K562 (cell line): ENCODE measurements around the gene SP2. TPM values are rescaled to one million over a fixed set of nuclear protein-coding genes. Genes with fewer than 3 reads are reported as not detected.

ENCODE experiments used
- ATAC-seq: fragments of 200-7000 bp; cut with Tn5 transposase; 3 replicates; pipeline ENCODE4 v1.9.1; 2020; ENCODE audit warnings: moderate library complexity
- BruUV-seq: library from RNA; stranded (reverse); fragments of 400-500 nt; replicated peaks from 2 replicates; lab custom pipeline; 2021; lab: Mats Ljungman, UMichigan
- CTCF ChIA-PET: fragments of 300-600 bp; formaldehyde crosslinking; extraction: SDS; loops from one replicate; lab custom pipeline; 2021; ENCODE audit warnings: low intra/inter-chr PET ratio; lab: Yijun Ruan, JAX
- POLR2A ChIA-PET: fragments of 300-600, 350-650 bp; sonication (Branson Sonifier 250); formaldehyde crosslinking; extraction: SDS; loops from one replicate; lab custom pipeline; 2021; ENCODE audit warnings: antibody characterized with exemption, inconsistent platforms; lab: Yijun Ruan, JAX
- DNase-seq, 4 experiments: peaks; one replicate each; pipeline versions ENCODE4 v3.0.0 to v3.0.0-alpha.2; 2011 to 2018; ENCODE audit warnings: low spot score in 3 of 4, mixed read lengths in 3 of 4; ENCODE audit errors: extremely low read depth in 1 of 4
- FAIRE-seq: peaks from 2 replicates; lab custom pipeline; 2011; peaks lifted over from hg19 to GRCh38; lab: Jason Lieb, UNC
- H2AFZ ChIP-seq: 2 replicates; pipeline ENCODE4 v1.6.0; 2011; ENCODE audit warnings: low read depth, low read length, control low read depth, inconsistent platforms
- H3K27ac ChIP-seq: fragments of 200-600 bp; 3 replicates; pipeline ENCODE4 v1.8.0; 2011; ENCODE audit warnings: low read depth, mild to moderate bottlenecking, control low read depth, inconsistent platforms, low read length, moderate library complexity, mixed read lengths; ENCODE audit errors: extremely low read depth
- H3K27me3 ChIP-seq, 2 experiments: fragments of 300-600 bp in 1 of 2; 2 replicates in 1 of 2; 3 replicates in 1 of 2; pipeline versions ENCODE4 v1.6.0 to v1.8.0; 2011; ENCODE audit warnings: inconsistent platforms in 2 of 2, low read length in 2 of 2, mild to moderate bottlenecking in 1 of 2, mixed read lengths in 1 of 2, moderate library complexity in 1 of 2; ENCODE audit not compliant: control insufficient read depth in 2 of 2, insufficient read depth in 2 of 2
- H3K36me3 ChIP-seq: fragments of 300-600 bp; 3 replicates; pipeline ENCODE4 v1.8.0; 2011; ENCODE audit warnings: mild to moderate bottlenecking, low read length, inconsistent platforms; ENCODE audit not compliant: control insufficient read depth, insufficient read depth
- H3K4me1 ChIP-seq, 2 experiments: fragments of 200-600 bp in 1 of 2; replicated peaks in 1 of 2; 2 replicates in 1 of 2; 3 replicates in 1 of 2; pipeline versions ENCODE4 v1.5.1 to v1.8.0; 2011; ENCODE audit warnings: inconsistent platforms in 2 of 2, low read length in 2 of 2, mild to moderate bottlenecking in 1 of 2, mixed read lengths in 1 of 2, moderate library complexity in 1 of 2; ENCODE audit not compliant: control insufficient read depth in 2 of 2, insufficient read depth in 2 of 2
- H3K4me2 ChIP-seq: 2 replicates; pipeline ENCODE4 v1.6.1; 2011; ENCODE audit warnings: low read length, control low read depth, inconsistent platforms, mixed read lengths; ENCODE audit not compliant: insufficient read depth
- H3K4me3 ChIP-seq: fragments of 200-600 bp; sonication (generic), shearing (Covaris generic); 2 replicates; pipeline ENCODE4 v1.5.1; 2016; ENCODE audit warnings: control low read depth, inconsistent platforms
- H3K79me2 ChIP-seq: fragments of 200-600 bp; 3 replicates; pipeline ENCODE4 v1.8.0; 2011; ENCODE audit warnings: low read length, inconsistent platforms; ENCODE audit not compliant: control insufficient read depth, insufficient read depth
- H3K9ac ChIP-seq, 2 experiments: 2 replicates each; pipeline versions ENCODE4 v1.6.0 to v1.6.1; 2011; ENCODE audit warnings: low read depth in 2 of 2, low read length in 2 of 2, control low read depth in 1 of 2, inconsistent platforms in 1 of 2, mild to moderate bottlenecking in 1 of 2, mixed read lengths in 1 of 2; ENCODE audit not compliant: insufficient read depth in 1 of 2
- H3K9me1 ChIP-seq: one replicate; pipeline ENCODE4 v1.6.0; 2011; ENCODE audit warnings: inconsistent platforms, mild to moderate bottlenecking, low read length, moderate library complexity; ENCODE audit not compliant: control insufficient read depth, insufficient read depth
- H3K9me3 ChIP-seq: replicated peaks from 2 replicates; pipeline ENCODE4 v1.5.1; 2011; ENCODE audit warnings: low read depth, low read length, inconsistent platforms; ENCODE audit not compliant: control insufficient read depth, insufficient read depth
- H4K20me1 ChIP-seq: replicated peaks from 2 replicates; pipeline ENCODE4 v1.6.1; 2011; ENCODE audit warnings: low read length, inconsistent platforms, mixed read lengths; ENCODE audit not compliant: control insufficient read depth, insufficient read depth
- CBX2 ChIP-seq: fragments of 200-600 bp; sonication (generic); IDR thresholded peaks from one replicate; pipeline ENCODE4 v1.6.1; 2012; ENCODE audit warnings: mild to moderate bottlenecking, low read length, inconsistent platforms; ENCODE audit not compliant: insufficient read depth, poor library complexity, severe bottlenecking
- ELF4 ChIP-seq: fragments of 450-650 bp; formaldehyde crosslinking; IDR thresholded peaks from 2 replicates; pipeline ENCODE4 v1.4.0; 2022; ENCODE audit warnings: missing genetic modification characterization
- HMGN3 ChIP-seq: IDR thresholded peaks from 2 replicates; pipeline ENCODE4 v1.6.1; 2011; ENCODE audit warnings: borderline replicate concordance, low read depth, mild to moderate bottlenecking, mixed read lengths, low read length; ENCODE audit not compliant: insufficient read length; ENCODE audit errors: extremely low read depth
- MCM2 ChIP-seq: fragments of 450-650 bp; IDR thresholded peaks from 2 replicates; pipeline ENCODE4 v1.6.1; 2017; ENCODE audit warnings: low read depth, mild to moderate bottlenecking
- PYGO2 ChIP-seq: fragments of 450-650 bp; IDR thresholded peaks from 2 replicates; pipeline ENCODE4 v1.6.1; 2016; ENCODE audit warnings: mild to moderate bottlenecking, missing genetic modification characterization, moderate library complexity, missing compliant biosample characterization
- TAF15 ChIP-seq: fragments of 200-400 bp; formaldehyde crosslinking; IDR thresholded peaks from 2 replicates; pipeline ENCODE4 v1.6.1; 2017; ENCODE audit warnings: mild to moderate bottlenecking, low read depth, low read length, moderate library complexity
- ZNF217 ChIP-seq: sonication (generic); formaldehyde crosslinking; IDR thresholded peaks from 2 replicates; pipeline ENCODE4 v1.8.0; 2022; ENCODE audit warnings: mild to moderate bottlenecking, missing genetic modification reagents
- ZNF274 ChIP-seq: IDR thresholded peaks from 2 replicates; pipeline ENCODE4 v1.6.1; 2011; ENCODE audit warnings: low read depth, mild to moderate bottlenecking, low read length, moderate library complexity, borderline replicate concordance
- WGBS: fragments of 100-300 bp; shearing (Covaris generic); methylation state at CpG from one replicate; pipeline ENCODE4 v1.1.6; 2016; ENCODE audit warnings: low coverage, mixed read lengths; ENCODE audit not compliant: insufficient coverage; ENCODE audit errors: missing lambda C conversion rate; 5-methylcytosine and 5-hydroxymethylcytosine counted together
- in situ Hi-C: fragments of 300-500 bp; cut with MboI; formaldehyde crosslinking; loops from 4 replicates; pipeline ENCODE4 v1.15.0; 2018; ENCODE audit warnings: inconsistent platforms, mixed read lengths
- intact Hi-C: fragments of 100-400 bp; cut with micrococcal nuclease; formaldehyde crosslinking; loops from 2 replicates; pipeline ENCODE4 v1.14.2; 2022
- polyA plus RNA-seq, 8 experiments: library from polyadenylated mRNA; depleted of rRNA in 4 of 8; stranded (reverse) in 5 of 8; unstranded in 3 of 8; fragments of >200 nt; fragmentation: Nextera tagmentation in 2 of 8; fragmentation: Illumina TruSeq in 1 of 8; extraction: Ambion mirVana in 2 of 8; extraction: Trizol in 1 of 8; gene quantifications; 2 replicates each; pipeline versions ENCODE4 v1.2.1 to v1.2.3, GENCODE V29; 2011 to 2014; ENCODE audit warnings: inconsistent platforms in 1 of 8, missing spikeins in 1 of 8
- total RNA-seq, 7 experiments: library from RNA; depleted of rRNA in 6 of 7; stranded (reverse); fragments of >200 nt in 6 of 7; fragmentation: Illumina TruSeq in 2 of 7; extraction: Trizol in 2 of 7; gene quantifications; 2 replicates each; pipeline versions ENCODE4 v1.2.1 to v1.2.3, GENCODE V29; 2011 to 2021; ENCODE audit warnings: low replicate concordance in 1 of 7

The SP2 gene
- total and polyA plus RNA-seq, 9 of the 15 experiments (the other 6 are each of a cell fraction or from before 2014, with no cell fraction given): 0.77 to 22.3 (median 2.3) TPM

GRCh38 chr17:47848198-47848513 lies 47.9 kb upstream of the SP2 start:
- WGBS: 75% methylated on average over 9 of the region's 23 CpGs
- Histone ChIP-seq H2AFZ (no peak overlapping the region), H4K20me1 (no peaks in the 10 kb centered on the region), H3K79me2 (peaks cover 18% of the 10 kb centered on the region), H3K9me1 (no peaks in the 10 kb centered on the region), H3K9ac (no peak overlapping the region), H3K4me2 (no peak overlapping the region), H3K27me3 (no peaks in the 10 kb centered on the region), H3K4me3 (no peak overlapping the region), H3K27ac (no peak overlapping the region), H3K4me1 (peaks cover 36 to 60% of the 10 kb centered on the region in 2 experiments), H3K36me3 (no peaks in the 10 kb centered on the region; the same call in 2 of the 3 replicates), H3K9me3 (no peaks in the 10 kb centered on the region)
- CTCF ChIA-PET: interaction anchor here (0.6 kb wide), 2 partner anchors 16 to 795 kb away, joined by 3 read pairs; no protein-coding TSS in a partner anchor
- no TSS peak for BruUV-seq
- in situ Hi-C loops (no loop called here), intact Hi-C loops (loop anchor here (10.0 kb wide), 1 partner anchor 287 kb away; no protein-coding TSS in a partner anchor)
- DNase-seq (no peak), FAIRE-seq (no peak), ATAC-seq (no peak)
- TF ChIP-seq ZNF274: no peak
- no peak for TF ChIP-seq ZNF217 (CRISPR knock-in tag)
- TF ChIP-seq TAF15: no peak
- TF ChIP-seq PYGO2: no peak
- peak; percentile 25 for TF ChIP-seq HMGN3
- no peak for TF ChIP-seq MCM2
- no peak for TF ChIP-seq ELF4 (CRISPR knock-in tag)
- no peak for TF ChIP-seq CBX2
- POLR2A ChIA-PET: interaction anchor here (0.7 to 2.4 kb wide), 5 partner anchors 11 to 47 kb away, joined by 3 to 11 read pairs (median 3); partner anchors contain the start of gene SP2
